ENCODE measurements around the gene MCAM. TPM values are rescaled to one million over a fixed set of nuclear protein-coding genes. Genes with fewer than 3 reads are reported as not detected.

Gene MCAM
- total RNA-seq, 1 donor from 2014 or later: 1,105 TPM

- H3K4me3 ChIP-seq (ENCODE audit: low read depth, low read length): no peak overlapping the region
- DNase-seq (ENCODE audit: low read depth): no peak
- TF ChIP-seq, protein P1, sequence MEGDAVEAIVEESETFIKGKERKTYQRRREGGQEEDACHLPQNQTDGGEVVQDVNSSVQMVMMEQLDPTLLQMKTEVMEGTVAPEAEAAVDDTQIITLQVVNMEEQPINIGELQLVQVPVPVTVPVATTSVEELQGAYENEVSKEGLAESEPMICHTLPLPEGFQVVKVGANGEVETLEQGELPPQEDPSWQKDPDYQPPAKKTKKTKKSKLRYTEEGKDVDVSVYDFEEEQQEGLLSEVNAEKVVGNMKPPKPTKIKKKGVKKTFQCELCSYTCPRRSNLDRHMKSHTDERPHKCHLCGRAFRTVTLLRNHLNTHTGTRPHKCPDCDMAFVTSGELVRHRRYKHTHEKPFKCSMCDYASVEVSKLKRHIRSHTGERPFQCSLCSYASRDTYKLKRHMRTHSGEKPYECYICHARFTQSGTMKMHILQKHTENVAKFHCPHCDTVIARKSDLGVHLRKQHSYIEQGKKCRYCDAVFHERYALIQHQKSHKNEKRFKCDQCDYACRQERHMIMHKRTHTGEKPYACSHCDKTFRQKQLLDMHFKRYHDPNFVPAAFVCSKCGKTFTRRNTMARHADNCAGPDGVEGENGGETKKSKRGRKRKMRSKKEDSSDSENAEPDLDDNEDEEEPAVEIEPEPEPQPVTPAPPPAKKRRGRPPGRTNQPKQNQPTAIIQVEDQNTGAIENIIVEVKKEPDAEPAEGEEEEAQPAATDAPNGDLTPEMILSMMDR (conservative IDR thresholded peaks at IDR 0.05; ENCODE audit: low read depth, low read length): peak; percentile 3
Observed at GRCh38 chr11:119295178-119295577, 21.8 kb downstream of the MCAM start.

GRCh38 chr11:119293461-119293860, 23.5 kb downstream of the MCAM start:
- DNase-seq (ENCODE audit: low read depth): no peak
- no peak overlapping the region for H3K4me3 ChIP-seq (ENCODE audit: low read depth, low read length)
- TF ChIP-seq, protein P1 (conservative IDR thresholded peaks at IDR 0.05; ENCODE audit: low read depth, low read length): no peak

DNA sequence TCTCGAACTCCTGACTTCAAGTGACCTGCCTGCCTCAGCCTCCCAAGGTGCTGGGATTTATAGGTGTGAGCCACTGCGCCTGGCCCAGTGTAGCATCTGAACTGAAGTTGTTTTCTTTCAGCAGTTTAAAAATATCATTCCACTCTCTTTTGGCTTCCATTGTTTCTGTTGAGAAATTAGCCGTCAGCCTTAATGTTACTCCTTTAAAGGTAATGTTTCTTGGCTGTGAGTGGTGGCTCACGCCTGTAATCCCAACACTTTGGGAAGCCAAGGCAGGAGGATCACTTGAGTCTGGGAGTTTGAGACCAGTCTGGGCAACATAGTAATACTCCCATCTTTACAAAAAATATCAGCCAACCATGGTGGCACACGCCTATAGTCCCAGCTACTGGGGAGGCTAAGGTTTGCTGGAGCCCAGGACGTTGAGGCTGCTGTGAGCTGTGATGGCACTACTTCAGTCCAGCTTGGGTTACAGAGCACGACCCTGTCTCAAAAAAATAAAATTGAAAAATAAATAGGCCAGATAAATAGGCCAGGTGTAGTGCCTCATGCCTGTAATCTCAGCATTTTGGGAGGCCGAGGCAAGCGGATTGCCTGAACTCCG, 25.9 kb downstream of the MCAM start:
- TF ChIP-seq, protein P1 (conservative IDR thresholded peaks at IDR 0.05; ENCODE audit: low read depth, low read length): no peak
- no peak for DNase-seq (ENCODE audit: low read depth)
- H3K4me3 ChIP-seq (ENCODE audit: low read depth, low read length): no peak overlapping the region

DNA sequence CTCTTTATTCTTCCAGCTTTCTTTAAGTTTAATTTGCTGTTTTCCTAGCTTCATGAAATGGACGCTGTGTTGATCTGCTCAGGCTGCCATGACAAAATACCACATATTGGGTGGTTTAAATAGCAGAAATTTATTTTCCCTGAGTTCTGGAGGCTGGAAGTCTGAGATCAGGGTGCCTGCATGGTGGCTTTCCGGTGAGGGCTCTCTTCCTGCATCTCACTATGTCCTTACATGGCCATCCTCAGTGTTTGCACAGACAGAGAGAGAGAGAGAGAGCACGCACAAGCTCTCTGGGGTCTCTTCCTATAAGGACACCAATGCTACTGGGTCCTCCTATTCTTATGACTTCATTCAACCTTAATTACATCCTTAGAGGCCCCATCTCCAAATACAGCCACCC, 28.7 kb downstream of the MCAM start:
- TF ChIP-seq, protein P1 (conservative IDR thresholded peaks at IDR 0.05; ENCODE audit: low read depth, low read length): no peak
- no peak for DNase-seq (ENCODE audit: low read depth)
- no peak overlapping the region for H3K4me3 ChIP-seq (ENCODE audit: low read depth, low read length)

GRCh38 chr11:119285431-119285830, 31.5 kb downstream of the MCAM start:
- TF ChIP-seq, protein P1 (conservative IDR thresholded peaks at IDR 0.05; ENCODE audit: low read depth, low read length): no peak
- no peak for DNase-seq (ENCODE audit: low read depth)
- H3K4me3 ChIP-seq (ENCODE audit: low read depth, low read length): no peak overlapping the region

DNA sequence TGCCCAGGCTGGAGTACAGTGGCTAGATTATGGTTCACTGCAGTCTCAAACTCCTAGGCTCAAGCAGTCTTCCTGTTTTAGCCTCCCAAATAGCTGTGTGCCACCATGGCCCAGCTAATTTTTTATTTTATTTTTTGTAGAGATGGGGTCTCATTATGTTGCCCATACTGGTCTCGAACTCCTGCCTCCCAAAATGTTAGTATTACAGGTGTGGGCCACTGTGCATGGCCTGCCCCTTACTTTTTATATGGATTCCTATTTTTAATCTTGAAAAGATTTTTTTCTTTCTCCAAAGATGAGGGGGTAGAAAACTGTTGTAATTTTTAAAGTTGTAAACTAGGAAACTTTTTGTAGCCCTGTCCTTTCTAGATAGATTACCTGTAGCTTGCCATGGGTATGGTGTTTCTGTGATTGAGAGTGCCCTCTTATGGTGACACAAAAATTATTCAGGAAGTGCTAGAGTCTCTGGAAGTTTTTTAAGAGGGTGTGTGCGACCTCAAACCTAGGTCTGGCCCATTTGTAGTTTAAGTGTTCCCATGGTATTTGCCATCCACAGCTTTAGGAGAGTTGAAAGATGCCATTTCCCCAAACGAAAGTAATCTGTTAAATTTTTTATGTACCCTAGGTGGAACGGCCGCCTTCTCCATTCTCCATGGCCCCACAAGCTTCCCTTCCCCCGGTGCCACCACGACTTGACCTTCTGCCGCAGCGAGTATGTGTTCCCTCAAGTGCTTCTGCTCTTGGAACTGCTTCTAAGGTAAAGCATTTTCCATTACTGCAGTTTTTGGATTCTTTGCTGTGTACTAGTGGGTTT, 32.4 kb downstream of the MCAM start:
- DNase-seq (ENCODE audit: low read depth): no peak
- TF ChIP-seq, protein P1 (conservative IDR thresholded peaks at IDR 0.05; ENCODE audit: low read depth, low read length): peak; percentile 62
- H3K4me3 ChIP-seq (ENCODE audit: low read depth, low read length): no peak overlapping the region

Data from epithelial cell of proximal tubule (primary cell).